Measurements from ENCODE around the gene LDLRAD4.
A peak's percentile ranks its signal among the peaks of the same experiment; 100 is the strongest.

Gene LDLRAD4

GRCh38 chr18:13585379-13586153, 367.0 kb downstream of the LDLRAD4 start:
- no peak for DNase-seq

- no peak for DNase-seq
Observed at GRCh38 chr18:13587001-13587400, 368.4 kb downstream of the LDLRAD4 start.

GRCh38 chr18:13587477-13587876, 368.9 kb downstream of the LDLRAD4 start:
- no peak for DNase-seq

GRCh38 chr18:13587937-13588336, 369.4 kb downstream of the LDLRAD4 start:
- DNase-seq = no peak

DNA sequence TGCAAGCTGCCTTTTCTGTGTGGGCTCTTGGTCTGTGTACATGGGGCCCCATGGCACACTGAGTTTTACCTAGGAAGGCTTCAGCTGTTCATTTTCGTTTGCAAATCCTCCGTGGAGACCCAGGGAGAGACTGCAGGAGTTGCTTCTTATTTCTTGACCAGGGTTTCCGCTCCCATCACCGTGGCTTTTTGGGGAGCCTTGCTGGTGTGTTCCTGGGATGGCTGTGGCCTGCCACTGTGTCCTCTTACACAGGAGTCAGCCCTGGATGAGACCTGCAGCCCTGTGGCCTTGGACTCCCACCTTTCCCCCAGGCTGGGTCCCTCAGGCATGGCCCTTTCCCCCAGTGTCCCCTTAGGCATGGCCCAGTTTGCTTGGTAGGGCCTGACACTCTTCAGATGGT, 370.8 kb downstream of the LDLRAD4 start:
- DNase-seq = no peak

DNA sequence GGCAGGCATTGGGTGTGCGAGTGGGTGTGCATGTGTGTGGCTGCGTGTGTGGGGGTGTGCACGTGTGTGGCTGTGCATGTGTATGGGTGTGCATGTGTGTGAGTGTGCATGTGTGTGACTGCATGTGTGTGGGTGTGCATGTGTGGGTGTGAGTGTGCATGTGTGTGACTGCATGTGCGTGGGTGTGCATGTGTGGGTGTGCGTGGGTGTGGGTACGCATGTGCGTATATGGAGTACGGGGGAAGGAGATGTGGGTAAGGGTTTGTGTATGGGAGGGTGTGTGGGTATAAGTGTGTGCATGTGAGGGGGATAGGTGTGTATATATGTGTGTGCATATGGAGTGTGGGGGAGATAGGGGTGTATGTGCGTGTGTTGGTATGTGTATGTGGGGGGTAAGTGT, 371.4 kb downstream of the LDLRAD4 start:
- DNase-seq = no peak

- no peak for DNase-seq
Observed at GRCh38 chr18:13592246-13592645, 373.7 kb downstream of the LDLRAD4 start.

- no peak for DNase-seq
Observed at GRCh38 chr18:13594551-13594950, 376.0 kb downstream of the LDLRAD4 start.

DNA sequence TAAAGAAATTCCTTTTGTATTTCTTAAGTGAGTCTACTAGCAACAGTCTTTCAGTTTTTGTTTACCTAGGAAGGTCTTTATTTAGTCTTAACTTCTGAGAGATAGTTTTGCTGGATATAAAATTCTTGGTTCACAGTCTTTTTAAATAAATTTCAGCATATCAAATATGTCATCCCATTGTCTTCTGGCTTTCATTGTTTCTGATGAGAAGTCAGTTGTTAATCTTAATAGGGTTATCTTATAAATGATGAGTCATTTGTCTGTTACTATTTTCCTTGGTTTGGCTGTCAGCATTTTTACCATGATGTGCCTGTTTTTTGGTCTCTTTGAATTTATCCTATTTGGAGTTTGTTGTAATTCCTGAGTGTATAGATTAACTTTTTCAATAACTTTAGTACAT, 378.5 kb downstream of the LDLRAD4 start:
- no peak for DNase-seq

GRCh38 chr18:13598591-13598990, 380.0 kb downstream of the LDLRAD4 start:
- DNase-seq = no peak

- no peak for DNase-seq
Observed at GRCh38 chr18:13599031-13599430, 380.5 kb downstream of the LDLRAD4 start.

DNA sequence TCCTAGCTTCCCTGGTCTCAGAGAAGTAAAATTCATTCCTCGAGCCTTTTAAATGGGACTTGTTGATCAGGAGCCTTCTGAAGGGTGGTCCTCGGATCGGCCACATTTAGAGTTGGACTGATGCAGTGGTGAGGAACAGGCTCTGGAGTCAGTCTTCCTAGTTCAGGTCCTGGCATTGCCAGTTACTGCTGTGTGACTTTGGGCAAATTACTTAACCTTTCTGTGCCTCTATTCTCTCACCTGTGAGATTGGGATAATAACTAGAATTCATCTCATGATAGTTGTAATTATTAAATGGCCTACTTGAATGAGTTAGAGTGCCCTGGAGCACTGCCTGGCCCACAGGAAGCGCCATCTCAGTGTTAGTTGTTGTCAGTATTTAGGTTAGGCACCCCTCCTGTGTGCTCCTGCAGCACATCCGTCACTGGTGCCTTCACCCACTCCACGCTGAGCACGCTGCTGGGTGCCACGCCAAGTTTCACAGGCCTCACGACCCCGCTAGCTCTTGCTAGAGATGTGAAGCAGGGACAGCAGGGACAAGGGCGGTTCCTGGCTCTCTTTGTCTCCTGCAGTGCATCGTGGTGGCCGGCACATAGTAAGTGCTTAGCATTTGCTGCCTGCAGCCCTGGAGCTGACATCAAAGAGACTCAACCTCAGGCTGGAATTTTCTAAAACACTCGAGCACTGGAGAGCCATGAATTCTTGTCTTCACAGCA, 384.9 kb downstream of the LDLRAD4 start:
- no peak for DNase-seq

- no peak for DNase-seq
Observed at GRCh38 chr18:13604786-13605185, 386.2 kb downstream of the LDLRAD4 start.

DNA sequence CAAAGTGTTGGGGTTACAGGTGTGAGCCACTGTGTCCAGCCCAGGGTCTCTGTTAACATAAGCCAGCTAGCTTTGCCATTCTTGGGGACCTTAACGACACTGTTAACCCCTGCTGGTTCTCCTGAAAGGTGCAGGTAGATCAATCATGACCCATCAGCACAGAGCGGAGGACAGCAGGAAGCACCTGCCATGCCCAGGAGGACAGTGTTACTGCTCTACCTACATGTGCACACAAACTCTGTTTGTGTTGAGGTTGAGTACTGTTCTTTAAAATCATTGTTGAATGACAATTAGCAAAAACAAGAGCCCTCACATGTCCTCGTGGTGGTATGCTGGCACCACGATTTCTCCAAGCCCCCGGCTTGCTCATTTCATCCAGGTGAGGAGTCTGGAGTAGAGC, 386.9 kb downstream of the LDLRAD4 start:
- DNase-seq = no peak

- no peak for DNase-seq
Observed at GRCh38 chr18:13605901-13606300, 387.3 kb downstream of the LDLRAD4 start.

- no peak for DNase-seq
Observed at GRCh38 chr18:13606604-13607254, 388.2 kb downstream of the LDLRAD4 start.

DNA sequence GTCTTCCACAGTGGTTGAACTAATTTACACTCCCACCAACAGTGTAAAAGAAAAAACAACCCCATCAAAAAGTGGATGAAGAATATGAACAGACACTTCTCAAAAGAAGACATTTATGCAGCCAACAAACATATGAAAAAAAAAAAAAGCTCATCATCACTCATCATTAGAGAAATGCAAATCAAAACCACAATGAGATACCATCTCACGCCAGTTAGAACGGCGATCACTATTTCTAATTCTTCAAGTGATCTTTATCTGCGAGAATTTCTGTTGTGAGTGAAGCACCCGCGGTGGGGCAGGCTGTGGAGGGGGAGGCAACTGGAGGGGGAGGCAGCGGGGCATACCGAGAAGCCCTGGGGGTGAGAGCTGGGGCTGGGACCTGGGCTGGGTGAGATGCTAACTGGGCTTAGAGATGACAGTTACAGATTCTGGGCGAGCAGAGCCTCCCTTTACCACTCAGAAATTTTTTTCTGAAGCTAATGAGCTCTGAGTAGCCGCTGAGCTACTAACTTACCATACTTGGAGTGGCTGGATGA, 389.5 kb downstream of the LDLRAD4 start:
- DNase-seq = peak; percentile 47

GRCh38 chr18:13608791-13609532, 390.4 kb downstream of the LDLRAD4 start:
- DNase-seq = peak; percentile 49

DNA sequence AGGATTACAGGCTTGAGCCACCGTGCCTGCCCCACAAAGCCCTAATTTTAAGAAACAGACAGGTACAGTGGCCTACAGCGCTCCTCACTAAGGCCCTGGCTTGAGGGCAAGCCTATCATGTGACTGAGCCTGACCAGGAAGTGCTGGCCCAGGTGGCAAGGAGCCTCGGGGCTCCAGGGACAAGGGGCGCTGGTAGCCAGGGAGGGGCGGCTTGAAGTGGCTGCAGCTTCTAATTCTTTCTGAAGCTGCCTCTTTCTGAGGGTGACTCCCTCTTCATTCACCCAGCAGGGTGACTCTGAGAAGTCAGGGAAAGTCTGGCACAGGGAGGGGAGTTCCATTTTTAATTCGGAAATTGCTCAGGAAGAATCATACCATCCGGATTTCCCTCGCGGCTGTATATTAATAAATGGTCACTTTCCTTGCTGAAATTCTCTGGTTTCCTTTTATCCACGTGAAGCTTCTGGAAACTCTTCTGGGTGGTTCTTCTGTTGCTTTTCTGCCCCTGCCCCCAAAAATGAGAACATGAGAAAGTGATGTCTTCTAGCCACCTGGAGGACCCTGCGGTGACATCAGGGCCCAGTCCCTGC, 392.1 kb downstream of the LDLRAD4 start:
- DNase-seq = no peak

- peak; percentile 58 for DNase-seq
Observed at GRCh38 chr18:13611142-13611600, 392.6 kb downstream of the LDLRAD4 start.

DNA sequence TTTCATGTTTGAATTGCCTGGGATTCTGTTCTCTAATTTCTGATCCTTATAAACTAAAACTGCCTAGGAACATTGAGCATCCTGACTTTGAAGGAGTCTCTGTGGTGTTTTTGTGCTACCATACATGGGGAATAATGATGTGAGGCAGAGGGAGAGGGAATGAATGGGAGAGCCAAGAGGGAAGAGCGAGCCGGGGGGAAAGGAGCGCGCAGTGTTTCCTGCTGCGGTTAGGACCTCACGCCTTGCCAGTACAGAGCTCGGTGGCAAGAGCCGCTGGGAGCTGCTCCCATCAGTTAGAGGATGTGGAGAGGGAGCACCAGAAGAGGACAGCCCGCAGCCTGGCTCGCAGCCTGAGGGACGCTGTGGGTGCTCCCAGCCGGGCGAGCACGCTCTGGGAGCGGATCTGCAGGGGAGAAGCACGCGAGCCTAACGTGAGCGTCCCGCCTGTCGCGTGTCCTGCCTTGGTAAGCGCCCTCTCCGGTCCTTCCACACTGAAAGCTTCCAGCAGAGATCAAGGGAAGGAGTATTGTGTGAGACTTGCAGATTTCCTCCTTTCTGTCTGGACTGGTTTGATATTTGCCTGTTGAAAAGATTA, 393.1 kb downstream of the LDLRAD4 start:
- no peak for DNase-seq
